WERI-Rb-1 (cell line): Measurements from ENCODE around the gene AQP4.

Experiments
- DNase-seq: peaks from one replicate; pipeline ENCODE4 v3.0.0-alpha.2; 2020
- H3K27ac ChIP-seq: fragments of 250-450 bp; sonication (Bioruptor Pico); 2 replicates; pipeline ENCODE4 v1.5.1; 2020; ENCODE audit warnings: mild to moderate bottlenecking, moderate library complexity
- H3K27me3 ChIP-seq: fragments of 250-450 bp; sonication (Bioruptor Pico); 2 replicates; pipeline ENCODE4 v1.5.1; 2021; ENCODE audit warnings: mild to moderate bottlenecking, low read depth, moderate library complexity; ENCODE audit not compliant: insufficient read depth, severe bottlenecking
- H3K36me3 ChIP-seq: fragments of 250-450 bp; sonication (Bioruptor Pico); 2 replicates; pipeline ENCODE4 v1.5.1; 2020; ENCODE audit warnings: mild to moderate bottlenecking, moderate library complexity
- H3K4me3 ChIP-seq: 2 replicates; pipeline ENCODE4 v1.5.1; 2011; ENCODE audit warnings: low read depth, mild to moderate bottlenecking, control low read depth, low read length
- H3K9me3 ChIP-seq: fragments of 250-450 bp; sonication (Bioruptor Pico); 2 replicates; pipeline ENCODE4 v1.5.1; 2021; ENCODE audit warnings: mild to moderate bottlenecking, moderate library complexity; ENCODE audit not compliant: severe bottlenecking
- CTCF ChIP-seq: IDR thresholded peaks from 2 replicates; pipeline ENCODE4 v1.5.1; 2011; ENCODE audit warnings: low read depth, mild to moderate bottlenecking, control low read depth, inconsistent platforms, low read length

Gene AQP4

DNA sequence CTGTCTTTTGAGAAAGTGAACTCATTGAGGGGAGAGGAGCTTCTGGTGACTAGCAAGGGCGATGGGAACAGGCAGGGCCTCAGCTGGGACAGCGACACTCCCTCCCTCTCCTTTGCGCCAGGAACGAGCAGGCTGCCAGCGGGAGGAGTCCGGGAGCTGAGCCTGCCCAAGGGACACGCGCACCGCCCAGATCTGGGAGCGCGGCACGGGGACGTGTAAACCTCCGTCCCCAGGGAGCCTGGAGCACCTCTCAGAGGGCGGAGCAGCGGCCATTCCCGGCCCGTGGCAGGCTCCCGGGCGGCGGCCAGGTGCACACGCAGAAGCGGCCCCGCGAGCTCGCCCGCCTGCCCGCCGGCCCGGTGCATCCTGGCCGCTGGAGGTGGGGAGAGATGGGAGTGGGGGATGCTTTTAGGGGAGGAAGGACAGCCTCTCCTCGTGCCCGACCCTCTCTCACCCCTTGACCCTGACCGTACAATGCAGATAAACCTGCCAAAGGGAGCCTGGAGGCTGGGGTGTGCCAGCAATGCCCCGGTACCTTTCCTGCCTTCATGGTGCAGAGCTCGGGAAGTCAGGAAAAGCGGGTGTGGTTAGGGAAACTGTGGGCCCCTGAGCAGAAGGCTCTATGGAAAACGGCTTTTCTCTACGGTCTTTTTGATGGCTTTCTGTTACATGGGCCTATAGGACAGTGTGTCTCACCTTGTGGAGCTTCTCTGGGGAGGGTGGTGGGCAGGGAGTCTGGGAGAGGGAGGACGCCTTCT is 2.2 kb downstream of the AQP4 start:
- peak; percentile 76 for DNase-seq
- no peak overlapping the region for H3K27ac ChIP-seq
- no peaks in the 10 kb centered on the region for H3K36me3 ChIP-seq
- TF ChIP-seq CTCF, result peak; percentile 11; the same call in 1 of the 2 replicates
- H3K4me3 ChIP-seq, result peak overlapping the region; percentile 48
- H3K27me3 ChIP-seq, result peaks cover 2% of the 10 kb centered on the region
- H3K9me3 ChIP-seq, result no peaks in the 10 kb centered on the region

- DNase-seq, result no peak
These were observed 3.4 kb downstream of the AQP4 start for GRCh38 chr18:26862084-26862483.

DNA sequence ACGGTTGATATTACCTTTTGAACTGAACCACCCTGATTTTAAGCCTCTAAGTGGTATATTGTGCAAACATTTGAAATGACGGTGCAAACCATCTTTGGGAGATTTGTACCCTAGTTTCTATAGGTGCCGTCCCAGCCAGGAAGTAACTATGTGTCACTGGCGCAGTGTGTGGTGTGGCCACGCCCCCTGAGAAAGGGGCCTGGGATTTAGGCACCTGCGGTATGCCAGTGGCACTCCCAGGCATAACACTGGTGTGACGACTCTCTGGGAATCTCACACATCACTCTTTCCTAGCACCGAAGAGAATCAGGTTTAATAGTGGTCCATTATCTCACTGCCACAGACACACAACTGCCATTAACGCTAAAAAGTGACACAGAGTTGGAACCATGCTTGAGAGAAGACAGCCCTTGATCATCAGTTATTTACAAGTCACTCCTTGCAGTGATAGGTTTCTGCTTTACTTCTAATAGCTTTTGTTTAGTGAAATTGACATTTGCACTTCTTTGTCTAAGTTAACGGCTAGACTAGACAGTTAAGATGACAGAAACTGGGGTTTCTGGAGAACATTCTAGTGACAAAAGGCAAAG is 11.1 kb downstream of the AQP4 start:
- Histone ChIP-seq H3K9me3 (peaks cover 2% of the 10 kb centered on the region), H3K36me3 (no peaks in the 10 kb centered on the region)

More at GRCh38 chr18:26862084-26862483, 3.4 kb downstream of the AQP4 start:
- TF ChIP-seq CTCF, result no peak
- Histone ChIP-seq H3K4me3 (no peak overlapping the region), H3K36me3 (no peaks in the 10 kb centered on the region), H3K9me3 (no peaks in the 10 kb centered on the region), H3K27ac (no peak overlapping the region), H3K27me3 (peaks cover 2% of the 10 kb centered on the region)

GRCh38 chr18:26853401-26853800 is 12.1 kb downstream of the AQP4 start:
- no peak for TF ChIP-seq CTCF
- DNase-seq, result no peak
- Histone ChIP-seq H3K27me3 (no peaks in the 10 kb centered on the region), H3K9me3 (peaks cover 2% of the 10 kb centered on the region), H3K4me3 (no peak overlapping the region), H3K27ac (no peak overlapping the region), H3K36me3 (no peaks in the 10 kb centered on the region)

More for the DNA sequence above, 11.1 kb downstream of the AQP4 start:
- Histone ChIP-seq H3K4me3 (no peak overlapping the region), H3K27ac (no peak overlapping the region), H3K27me3 (no peaks in the 10 kb centered on the region)
- no peak for TF ChIP-seq CTCF
- DNase-seq, result no peak

- no peak overlapping the region for H3K4me3 ChIP-seq
- peaks cover 4% of the 10 kb centered on the region for H3K9me3 ChIP-seq
- DNase-seq, result no peak
- no peaks in the 10 kb centered on the region for H3K36me3 ChIP-seq
- TF ChIP-seq CTCF, result no peak
- H3K27ac ChIP-seq, result no peak overlapping the region
- H3K27me3 ChIP-seq, result no peaks in the 10 kb centered on the region
These were observed 21.7 kb downstream of the AQP4 start for GRCh38 chr18:26843760-26844159.
